Thyroid gland (tissue), 4 donors: ENCODE results near the gene PRMT7.

Source experiments
- CTCF ChIP-seq, 6 experiments: fragments of 200-600 bp in 3 of 6; fragments of 450-650 bp in 3 of 6; sonication (generic) in 3 of 6; IDR thresholded peaks; one replicate each; pipeline ENCODE4 v1.5.1; 2016 to 2019; ENCODE audit warnings: antibody characterized with exemption in 6 of 6, mild to moderate bottlenecking in 2 of 6, inconsistent platforms in 1 of 6, moderate library complexity in 1 of 6
- POLR2A ChIP-seq, 2 donors: fragments of 450-650 bp; IDR thresholded peaks; one replicate each; pipeline ENCODE4 v1.6.1; 2017; ENCODE audit warnings: antibody characterized with exemption in 2 of 2, mild to moderate bottlenecking in 2 of 2, moderate library complexity in 1 of 2

- TF ChIP-seq POLR2A (IDR thresholded peaks at IDR 0.05) (no peak), CTCF (IDR thresholded peaks at IDR 0.05) (no peak)
These were observed 47.1 kb downstream of the PRMT7 start for GRCh38 chr16:68357923-68358322.
